Fibroblast of skin of abdomen (primary cell): ENCODE results near the gene EDEM1.
A peak's percentile ranks its signal among the peaks of the same experiment; 100 is the strongest.

Source experiments
- DNase-seq: peaks from one replicate; pipeline ENCODE4 v3.0.0-alpha.2; 2013

The EDEM1 gene

DNA sequence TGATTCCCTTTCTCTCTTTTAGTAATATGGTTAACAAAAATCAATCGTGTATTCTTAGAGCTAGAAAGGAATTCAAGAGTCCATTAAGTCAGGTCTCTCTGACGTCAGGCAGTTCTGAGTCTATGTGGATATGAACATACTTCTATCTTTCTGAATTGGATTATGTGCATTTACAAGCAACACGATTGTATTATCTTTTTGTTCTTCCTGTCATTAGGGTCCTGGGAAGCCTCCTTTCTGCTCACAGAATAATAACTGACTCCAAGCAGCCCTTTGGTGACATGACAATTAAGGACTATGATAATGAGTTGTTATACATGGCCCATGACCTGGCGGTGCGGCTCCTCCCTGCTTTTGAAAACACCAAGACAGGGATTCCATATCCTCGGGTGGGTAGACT is 14.0 kb downstream of the EDEM1 start:
- DNase-seq = no peak

DNA sequence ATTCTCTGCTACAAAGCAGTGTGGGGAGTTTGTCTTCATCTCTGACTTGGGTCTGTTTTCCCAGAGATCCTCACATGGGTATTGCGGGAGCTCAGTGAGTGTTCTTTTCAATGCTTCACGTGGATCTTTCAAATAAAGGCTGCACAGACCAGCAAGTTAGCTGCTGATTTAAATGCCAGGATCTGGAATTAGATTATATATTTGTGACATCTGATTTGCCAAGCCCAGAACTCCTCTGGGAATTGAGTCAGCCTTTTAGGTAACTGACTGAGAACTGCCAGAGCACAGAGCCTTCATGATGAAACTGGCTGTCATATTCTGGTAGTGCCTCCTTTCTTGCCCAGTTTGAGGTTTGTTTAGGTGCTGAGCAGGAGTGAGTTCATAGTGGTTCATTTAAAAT is 14.7 kb downstream of the EDEM1 start:
- peak; percentile 67 for DNase-seq

DNA sequence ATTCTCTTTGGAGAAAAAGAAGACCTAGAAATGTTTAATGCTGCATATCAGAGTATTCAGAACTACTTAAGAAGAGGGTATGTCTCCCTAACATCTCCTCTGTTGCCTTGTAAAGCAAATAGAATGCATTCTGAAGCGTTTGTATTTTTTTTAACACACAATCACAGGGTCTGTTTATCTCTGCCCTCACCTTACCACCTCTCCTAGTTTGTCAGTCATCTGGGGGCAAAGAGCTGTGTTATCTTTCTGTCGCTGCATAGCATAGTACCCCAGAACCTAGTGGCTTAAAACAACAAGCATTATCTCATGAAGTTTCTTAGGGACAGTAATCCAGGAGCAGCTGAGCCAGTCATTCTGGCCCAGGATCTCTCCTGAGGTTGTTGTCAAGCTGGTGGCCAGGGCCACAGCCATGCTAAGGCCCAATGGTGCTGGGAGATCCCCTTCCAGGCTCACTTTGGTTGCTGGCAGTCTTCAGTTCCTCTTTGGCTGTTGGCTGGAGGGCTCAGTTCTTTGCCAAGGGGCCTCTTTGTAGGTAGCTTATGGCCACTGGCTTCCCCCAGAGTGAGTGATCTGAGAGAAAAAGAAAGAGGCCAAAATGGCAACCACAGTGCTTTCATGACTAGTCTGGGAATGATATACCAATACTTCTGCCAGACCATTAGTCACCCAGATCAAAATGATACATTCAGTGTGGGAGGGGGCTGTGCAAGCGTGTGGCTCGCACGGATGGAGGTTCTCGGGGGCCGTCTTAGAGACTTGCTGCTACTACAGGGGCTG is 17.8 kb downstream of the EDEM1 start:
- DNase-seq = peak; percentile 34

DNA sequence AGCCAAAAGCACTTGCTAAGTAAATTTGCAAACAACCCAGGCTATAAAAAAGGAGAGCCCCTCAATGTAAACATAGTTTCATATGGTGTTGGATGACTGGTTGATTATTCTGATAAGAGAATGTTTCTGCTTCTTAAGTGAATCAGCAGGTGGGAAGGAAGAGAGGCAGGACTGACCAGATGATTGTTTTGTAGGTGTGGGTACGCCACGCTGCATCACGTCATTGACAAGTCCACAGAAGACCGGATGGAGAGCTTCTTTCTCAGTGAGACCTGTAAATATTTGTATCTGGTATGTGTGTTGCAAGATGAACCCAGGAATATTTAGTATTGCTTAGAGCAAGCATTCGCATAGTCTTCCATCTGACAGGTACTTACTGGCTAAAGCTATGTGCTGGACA is 23.4 kb downstream of the EDEM1 start:
- DNase-seq = no peak

DNA sequence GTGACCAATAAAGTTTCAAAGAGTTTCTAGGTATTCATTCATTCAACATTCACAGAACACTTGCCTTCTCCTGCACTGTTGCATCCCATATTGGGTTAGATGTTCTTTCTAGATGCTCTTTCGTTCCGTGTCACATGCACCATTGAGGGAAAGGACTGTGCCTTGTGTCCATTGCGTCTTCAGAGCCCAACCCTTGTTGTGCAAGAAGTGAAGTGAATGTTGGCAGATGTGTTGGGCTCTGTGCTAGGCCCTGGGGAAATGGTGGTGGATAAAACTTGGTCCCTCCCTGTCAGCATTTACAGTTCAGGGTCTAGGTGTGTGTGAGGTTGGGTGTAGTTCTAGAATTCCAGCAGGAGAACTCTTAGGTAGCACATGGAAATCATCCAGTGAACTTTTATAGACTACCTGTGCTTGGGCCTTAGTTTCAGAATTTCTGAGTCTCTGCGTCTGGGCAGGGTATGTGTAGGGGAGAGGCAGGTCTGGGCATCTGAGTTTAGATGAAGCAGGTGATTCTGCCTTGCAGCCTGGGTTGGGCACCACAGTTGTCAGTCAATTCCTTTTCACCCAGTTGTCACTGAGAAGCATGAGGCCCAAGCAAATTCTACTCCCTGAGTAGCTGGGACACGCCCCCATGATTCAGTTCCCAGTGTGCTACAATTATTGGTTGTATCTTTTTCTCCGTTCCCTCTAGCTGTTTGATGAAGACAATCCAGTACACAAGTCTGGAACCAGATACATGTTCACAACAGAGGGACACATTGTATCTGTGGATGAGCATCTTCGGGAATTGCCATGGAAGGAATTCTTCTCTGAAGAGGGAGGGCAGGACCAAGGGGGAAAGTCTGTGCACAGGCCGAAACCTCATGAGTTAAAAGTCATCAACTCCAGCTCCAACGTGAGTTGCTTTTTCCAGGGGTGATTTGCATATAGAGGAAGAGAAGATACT is 25.4 kb downstream of the EDEM1 start:
- DNase-seq = no peak

DNA sequence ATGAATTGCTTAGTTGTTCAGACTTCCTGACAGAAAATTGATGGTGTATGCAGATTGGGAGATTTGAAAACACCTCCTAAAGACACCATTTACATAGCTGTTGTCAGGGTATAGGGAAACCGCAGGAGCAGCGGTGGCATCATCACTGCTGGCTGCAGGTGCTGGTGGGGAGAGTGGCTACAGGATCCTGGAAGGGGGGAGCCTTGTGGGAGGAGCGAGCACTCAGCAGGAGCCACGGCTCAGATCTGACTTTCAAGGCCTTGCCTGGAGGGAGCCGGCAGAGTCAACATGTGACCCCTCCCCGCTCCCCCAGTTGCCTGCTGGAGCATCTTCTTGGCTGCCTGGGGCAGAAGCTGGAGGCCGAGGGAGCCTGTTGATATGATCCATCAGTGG is 26.1 kb downstream of the EDEM1 start:
- no peak for DNase-seq

DNA sequence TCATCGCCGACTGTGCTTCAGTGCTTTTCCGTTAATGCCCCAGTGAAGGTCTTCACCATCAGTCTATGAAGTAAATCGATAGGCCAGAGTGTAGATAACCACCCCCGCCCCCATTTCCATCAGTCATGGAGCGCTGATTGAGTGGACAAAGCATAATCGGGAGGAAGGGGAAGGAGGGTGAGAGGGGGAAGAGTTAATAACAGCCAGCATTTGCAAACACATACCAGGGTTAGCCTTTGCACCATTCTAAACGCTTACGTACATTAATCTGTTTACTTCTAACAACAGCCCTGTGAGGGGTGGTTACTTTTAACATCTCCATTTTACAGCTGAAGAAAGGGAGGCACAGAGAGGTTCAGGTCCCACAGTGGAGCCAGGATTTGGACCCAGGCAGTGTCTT is 26.8 kb downstream of the EDEM1 start:
- no peak for DNase-seq

DNA sequence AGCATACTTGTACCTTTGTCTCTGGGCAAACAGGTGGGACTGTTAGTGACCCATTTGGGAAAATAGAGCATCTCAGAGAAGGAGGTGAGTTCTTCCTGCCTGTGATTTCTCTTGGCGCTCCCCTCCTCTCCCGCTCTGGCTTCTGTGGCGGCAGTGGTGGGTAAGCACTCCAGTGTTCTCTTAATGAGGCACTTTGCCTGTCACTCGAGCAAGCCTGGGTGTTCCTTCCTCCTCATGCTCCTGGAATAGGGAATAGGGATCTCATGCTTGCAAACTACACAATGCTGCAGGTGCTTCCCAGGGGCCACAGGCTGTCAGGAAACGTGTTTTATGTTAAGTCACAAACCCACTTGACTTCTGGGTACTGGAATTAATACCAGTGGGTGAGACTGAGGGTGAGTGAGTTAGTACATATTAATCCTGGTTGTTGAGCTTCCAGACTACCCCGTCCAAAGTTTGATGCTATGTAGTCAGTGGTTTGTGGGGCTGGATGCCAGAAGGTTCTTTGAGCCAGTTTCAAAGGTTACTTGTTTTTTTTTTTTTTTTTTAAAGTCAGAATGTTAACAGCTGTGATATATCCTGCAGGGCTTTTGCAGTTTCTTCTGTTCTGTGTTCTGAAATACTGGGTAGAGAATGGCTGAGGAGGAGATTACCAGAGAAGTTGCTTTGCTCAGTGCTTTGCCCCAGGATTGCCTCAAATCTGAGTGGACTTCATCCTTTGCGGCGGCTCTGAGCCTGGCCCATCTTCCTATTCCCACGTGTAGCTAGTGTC is 30.5 kb downstream of the EDEM1 start:
- DNase-seq = peak; percentile 37

DNA sequence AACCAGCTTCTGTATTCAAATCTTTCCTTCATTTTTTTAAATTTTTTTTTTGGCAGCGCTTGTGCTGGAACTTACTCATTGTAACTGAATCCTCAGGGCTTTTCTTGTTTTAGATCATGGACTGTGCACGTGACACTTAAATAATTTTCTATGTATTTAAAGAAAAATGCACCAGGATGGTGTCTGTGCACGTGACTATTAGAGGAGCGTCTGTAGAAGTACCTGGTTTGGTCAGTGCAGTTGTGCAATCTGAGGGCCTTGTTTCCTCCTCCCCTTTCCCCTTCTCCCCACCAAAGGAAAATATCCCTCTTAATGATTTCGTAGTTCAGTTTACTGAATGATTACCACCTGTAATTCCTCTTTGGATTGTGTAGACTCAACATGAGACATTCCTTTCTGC is 31.3 kb downstream of the EDEM1 start:
- no peak for DNase-seq

DNA sequence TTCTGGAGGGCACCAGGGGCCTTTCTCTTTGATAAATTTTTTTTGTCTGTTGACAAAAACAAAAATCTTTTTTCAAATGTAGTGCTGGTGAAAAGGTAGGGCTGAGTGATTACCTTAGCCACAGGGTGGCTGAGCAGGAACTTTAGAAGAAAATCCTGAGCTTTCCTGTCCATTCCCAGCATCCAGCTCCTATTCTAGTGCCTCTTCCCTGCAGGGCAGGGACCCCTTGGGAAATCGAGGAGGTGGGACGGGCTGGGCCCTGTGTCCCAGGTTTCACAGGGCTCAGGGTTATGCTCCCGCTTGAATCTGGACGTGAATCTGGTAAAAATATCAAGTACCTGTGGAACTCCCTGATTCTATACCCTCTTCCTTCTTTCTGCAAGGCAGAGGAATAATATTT is 31.7 kb downstream of the EDEM1 start:
- no peak for DNase-seq

DNA sequence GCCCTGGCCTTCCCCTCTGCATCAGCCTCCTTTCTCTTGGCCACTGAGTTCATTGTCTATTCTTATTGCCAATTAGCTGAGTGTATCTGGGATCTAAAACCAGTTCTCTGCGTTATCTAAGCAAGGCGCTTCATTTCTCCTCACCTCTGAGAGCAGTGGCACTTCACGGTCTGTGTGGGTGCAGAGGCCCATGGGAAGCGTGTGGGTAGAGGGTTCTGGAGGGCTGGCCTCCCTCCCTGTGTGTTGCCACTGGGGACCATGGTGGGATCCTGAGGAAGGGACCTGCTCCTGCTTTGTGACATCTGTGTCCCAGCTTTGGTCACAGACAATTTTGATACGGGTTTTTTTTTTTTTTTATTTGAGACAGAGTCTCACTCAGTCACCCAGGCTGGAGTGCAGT is 32.7 kb downstream of the EDEM1 start:
- no peak for DNase-seq

DNA sequence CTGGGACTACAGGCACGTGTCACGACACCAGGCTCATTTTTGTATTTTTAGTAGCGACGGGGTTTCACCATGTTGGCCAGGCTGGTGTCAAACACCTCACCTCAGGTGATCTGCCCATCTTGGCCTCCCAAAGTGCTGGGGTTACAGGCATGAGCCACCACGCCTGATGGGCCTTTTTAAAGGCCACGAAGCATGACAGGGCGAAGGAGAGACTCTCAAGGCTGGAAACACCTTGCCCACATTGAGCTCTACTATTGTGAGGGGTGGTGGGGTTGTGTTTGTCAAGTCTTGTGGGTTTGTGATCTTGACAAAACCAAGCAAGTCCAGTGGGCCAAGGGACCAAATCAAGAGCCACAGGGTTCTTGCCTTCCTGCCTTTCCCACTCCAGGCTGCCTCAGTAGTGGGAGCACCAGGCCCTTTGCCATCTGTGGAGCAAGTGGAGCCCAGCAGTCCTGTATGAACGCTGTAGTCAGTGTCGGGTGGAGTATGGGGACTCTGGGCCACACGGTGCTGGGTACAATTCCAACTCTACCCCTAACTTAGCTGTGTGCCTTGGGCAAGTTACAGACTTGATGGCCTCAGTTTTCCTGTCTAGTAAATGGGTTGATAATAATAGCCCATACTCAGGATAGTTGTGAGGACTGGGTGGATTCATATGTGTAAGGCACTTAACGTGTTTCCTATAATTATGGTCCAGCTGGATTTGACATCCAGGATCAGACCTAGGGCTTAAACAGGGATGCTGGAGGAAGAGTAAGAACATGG is 33.3 kb downstream of the EDEM1 start:
- DNase-seq = no peak

DNA sequence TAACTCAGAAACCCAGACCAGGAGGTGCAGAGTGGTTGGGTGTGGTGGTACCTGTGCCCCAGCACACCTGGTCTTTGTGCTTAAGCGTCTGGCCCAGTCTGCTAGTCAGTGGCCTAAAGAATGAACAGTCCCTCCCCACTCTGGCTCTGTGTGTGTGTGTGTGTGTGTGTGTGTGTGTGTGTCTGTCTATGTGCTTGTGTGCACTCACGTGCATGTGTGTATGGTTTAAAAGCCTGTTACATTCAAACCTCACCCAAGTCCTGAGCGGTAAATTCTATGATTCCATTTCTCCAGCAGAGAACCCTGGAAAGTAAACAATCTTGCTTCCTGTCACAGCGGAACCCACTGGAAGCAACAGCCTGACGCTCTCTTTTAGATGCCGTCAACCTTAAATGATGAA is 34.2 kb downstream of the EDEM1 start:
- DNase-seq = no peak

DNA sequence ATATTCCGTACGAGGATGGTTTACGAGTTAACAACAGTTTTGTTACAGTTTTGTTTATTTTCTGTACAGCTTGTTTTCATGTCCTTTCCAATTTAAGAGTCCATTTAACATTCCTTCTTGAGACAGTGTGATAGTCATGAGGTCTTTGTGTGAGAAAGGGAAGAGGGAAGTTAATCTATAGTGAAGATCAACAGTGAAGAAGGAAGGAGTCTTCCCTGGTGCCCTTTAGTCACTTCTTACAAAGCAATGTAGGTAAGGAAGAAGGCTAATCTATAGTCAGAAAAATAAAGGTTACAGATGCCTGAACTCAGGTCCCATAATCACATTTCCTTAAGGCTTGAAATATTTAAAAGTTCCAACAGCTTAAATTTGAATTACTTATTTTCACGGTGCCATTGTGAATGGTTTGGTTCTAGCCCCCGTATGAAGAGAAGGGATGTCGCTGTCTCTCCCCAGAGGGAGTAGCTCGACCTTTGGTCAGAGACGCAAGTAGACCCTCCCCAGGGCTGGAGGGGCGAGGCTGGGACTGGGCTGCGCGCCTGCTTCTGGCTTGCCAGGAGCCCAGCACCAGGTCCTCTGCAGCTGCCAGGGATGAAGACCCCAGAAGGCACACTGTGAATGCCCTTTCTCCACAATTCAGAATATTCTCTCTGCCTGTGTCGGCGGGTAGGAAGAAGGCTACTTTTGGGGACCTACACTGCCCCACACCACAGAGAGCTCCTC is 34.9 kb downstream of the EDEM1 start:
- DNase-seq = no peak

DNA sequence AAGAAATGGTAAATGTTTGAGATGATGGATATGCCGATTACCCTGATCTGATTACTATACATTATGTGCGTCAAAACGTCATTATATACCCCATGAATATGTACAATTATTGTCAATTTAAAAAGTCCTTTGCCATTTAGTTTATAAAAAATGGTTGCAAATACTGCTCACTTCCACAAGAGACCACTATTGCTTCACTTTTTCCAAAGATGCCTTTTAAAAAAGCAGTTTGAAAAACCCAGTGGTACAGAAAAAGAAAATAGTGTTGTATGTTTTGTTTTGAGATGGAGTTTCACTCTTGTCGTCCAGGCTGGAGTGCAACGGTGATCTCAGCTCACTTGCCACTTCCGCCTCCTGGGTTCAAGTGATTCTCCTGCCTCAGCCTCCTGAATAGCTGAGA is 39.3 kb downstream of the EDEM1 start:
- DNase-seq = peak; percentile 42

DNA sequence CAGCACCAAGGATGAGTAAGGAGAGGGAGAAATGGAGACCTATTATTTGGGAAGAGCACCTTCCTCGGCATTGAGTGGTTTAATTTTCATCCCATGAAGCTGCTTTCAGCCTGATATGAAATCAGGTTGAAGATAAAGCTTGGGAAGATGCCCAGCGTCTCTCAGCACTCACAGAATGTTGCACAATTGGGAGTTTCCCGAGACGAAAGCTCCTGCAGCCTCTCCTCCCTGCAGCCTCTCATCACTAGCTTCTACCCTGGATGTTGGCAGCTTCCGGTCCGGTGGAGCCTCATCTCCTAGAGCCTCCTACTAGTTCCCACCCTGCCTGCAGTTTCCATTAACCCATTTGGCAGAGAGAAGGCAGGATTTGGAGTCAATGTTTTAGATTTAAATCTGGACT is 40.3 kb downstream of the EDEM1 start:
- DNase-seq = no peak

DNA sequence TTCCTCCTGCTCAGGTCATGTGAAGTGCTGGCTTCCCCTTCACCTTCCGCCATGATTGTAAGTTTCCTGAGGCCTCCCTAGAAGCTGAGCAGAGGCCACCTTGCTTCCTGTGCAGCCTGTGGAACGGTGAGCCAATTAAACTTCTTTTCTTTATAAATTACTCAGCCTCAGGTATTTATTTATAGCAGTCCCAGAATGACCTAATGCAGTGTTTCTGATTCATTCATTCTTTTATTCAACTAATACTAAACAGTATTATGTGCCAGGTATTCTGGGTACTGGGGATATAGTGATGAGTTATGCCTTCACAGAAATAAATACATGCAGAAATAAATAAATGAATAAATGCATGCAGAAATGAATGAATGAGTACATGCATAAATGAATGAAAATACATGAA is 41.9 kb downstream of the EDEM1 start:
- DNase-seq = no peak

DNA sequence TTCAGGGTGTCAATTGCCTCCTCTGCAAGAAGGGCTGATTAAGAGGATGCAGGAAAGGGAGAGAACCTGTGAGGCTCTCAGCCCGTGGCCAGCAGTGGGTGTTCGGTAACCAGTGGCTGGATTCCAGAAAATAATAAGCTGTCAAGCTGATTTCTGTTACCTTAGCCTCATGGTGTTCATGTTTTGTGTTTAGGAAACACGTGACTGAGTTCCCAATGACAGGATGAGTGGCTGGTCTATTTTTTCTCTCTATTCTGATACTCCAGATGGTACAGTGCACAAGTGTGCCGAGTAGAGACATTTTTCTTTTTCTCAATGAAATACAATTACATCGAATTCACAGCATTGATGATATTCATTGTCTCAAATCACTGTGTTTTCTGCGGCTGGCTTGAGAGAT is 43.6 kb downstream of the EDEM1 start:
- DNase-seq = no peak

DNA sequence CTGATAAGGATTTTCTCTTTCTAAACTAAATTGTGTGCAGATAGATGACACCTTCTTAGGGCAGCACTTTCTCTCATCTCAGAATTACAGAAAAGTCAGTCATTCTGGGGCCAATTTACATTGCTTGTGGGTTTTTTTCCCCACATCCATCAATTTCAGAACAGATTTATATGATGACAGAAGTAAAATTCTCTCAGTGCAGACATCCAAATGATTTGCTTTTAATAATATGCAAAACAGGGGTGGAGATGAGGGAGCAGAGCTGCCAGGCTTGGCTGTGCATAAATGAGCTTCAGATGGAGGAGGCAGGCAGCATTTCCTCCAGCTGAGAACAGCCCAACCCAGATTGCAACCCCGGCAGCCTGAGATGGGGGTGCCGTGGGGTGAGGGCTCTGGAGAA is 44.0 kb downstream of the EDEM1 start:
- DNase-seq = peak; percentile 14

DNA sequence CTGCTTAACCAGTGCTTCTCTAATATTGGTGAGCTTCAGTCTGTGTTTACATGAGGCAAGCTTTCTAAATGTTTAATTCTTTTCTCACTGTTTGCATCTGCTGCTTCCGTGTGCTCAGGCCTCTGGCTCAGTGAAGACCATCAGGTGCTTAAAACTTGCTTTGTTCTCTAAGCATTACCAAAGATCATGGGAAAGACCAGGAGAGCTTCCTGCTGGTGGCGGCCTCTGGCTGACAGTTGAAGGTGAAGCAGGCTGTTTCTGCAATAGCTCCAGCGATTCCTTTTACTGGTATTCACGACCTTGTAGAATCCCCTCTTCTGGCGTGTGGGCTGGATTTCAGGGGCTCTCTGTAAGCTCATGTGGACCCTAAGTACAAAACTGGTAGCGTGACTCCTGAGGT is 45.1 kb downstream of the EDEM1 start:
- no peak for DNase-seq

DNA sequence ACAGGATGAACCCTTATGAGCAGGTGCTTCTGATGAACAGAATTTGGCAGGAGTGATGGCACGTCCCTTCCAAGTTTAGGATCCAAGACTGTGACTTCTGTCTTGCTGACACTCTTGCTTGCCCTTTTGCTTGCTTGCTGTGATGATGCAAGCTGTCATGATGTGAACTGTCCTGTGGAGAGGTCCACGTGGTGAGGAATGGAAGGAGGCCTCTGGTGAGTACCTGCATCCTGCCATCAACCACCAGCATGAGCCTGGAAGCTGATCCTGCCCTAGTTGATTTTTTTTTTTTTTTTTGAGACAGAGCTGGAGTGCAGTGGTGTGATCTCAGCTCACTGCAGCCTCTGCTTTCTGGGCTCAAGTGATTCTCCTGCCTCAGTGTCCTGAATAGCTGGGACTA is 45.5 kb downstream of the EDEM1 start:
- no peak for DNase-seq

DNA sequence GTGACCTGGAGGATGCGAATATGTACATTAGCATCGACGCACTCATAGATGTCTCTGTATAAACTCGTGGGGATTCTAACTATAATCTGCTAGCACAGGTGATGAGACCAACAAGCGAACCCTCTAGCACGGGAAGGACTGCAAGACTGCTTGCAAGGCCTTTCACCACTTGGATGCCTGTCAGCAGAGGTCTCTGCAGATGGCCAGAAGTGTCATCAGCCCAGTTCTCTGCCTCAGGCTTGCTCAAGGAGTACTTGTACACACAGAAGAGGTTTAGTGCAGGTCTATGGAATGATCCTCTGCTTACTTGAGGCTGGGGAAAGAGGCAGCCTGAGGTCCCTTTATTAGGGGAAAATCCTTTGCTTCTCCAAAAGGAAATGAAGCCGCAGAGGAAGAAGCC is 48.1 kb downstream of the EDEM1 start:
- DNase-seq = no peak
